ENCODE data around the gene GRK4. TPM values are rescaled to one million over a fixed set of nuclear protein-coding genes. Genes with fewer than 3 reads are reported as not detected.
A peak's percentile ranks its signal among the peaks of the same experiment; 100 is the strongest.

The GRK4 gene
- polyA plus RNA-seq, 1 experiment, result 3.7 TPM

- H3K27ac ChIP-seq (ENCODE audit: low read depth, low read length), result no peak overlapping the region
- no peak for DNase-seq (ENCODE audit: low read depth, low spot score)
- H3K9me3 ChIP-seq (ENCODE audit: control insufficient read depth, insufficient read depth, low read length), result no peaks in the 10 kb centered on the region; the same call in 1 of the 2 replicates
- no peak for TF ChIP-seq CTCF (IDR thresholded peaks at IDR 0.05; ENCODE audit: low read depth, low read length)
- POLR2A ChIA-PET, result no interaction called here
- H3K27me3 ChIP-seq (ENCODE audit: control insufficient read depth, insufficient read depth, low read length), result no peaks in the 10 kb centered on the region
- H3K4me3 ChIP-seq (ENCODE audit: low read depth, low read length), result no peak overlapping the region; the same call in 1 of the 2 replicates
- CTCF ChIA-PET, result interaction anchor here (0.8 kb wide), 1 partner anchor 169 kb away, joined by 4 read pairs; no protein-coding TSS in a partner anchor
Observed at GRCh38 chr4:2932321-2932950, 30.9 kb upstream of the GRK4 start.

- ChIA-PET CTCF (interaction anchor here (0.8 kb wide), 1 partner anchor 169 kb away, joined by 4 read pairs; no protein-coding TSS in a partner anchor), POLR2A (no interaction called here)
- Histone ChIP-seq H3K27ac (ENCODE audit: low read depth, low read length) (peak overlapping the region; percentile 2), H3K27me3 (ENCODE audit: control insufficient read depth, insufficient read depth, low read length) (no peaks in the 10 kb centered on the region), H3K9me3 (ENCODE audit: control insufficient read depth, insufficient read depth, low read length) (no peaks in the 10 kb centered on the region; the same call in 1 of the 2 replicates), H3K4me3 (ENCODE audit: low read depth, low read length) (peak overlapping the region; percentile 86)
- TF ChIP-seq CTCF (IDR thresholded peaks at IDR 0.05; ENCODE audit: low read depth, low read length), result no peak
- no peak for DNase-seq (ENCODE audit: low read depth, low spot score)
Observed at GRCh38 chr4:2932951-2933565, 30.3 kb upstream of the GRK4 start.

GRCh38 chr4:2933566-2934076 lies 29.8 kb upstream of the GRK4 start:
- H3K9me3 ChIP-seq (ENCODE audit: control insufficient read depth, insufficient read depth, low read length), result no peaks in the 10 kb centered on the region; the same call in 1 of the 2 replicates
- H3K4me3 ChIP-seq (ENCODE audit: low read depth, low read length), result peak overlapping the region; percentile 86
- H3K27me3 ChIP-seq (ENCODE audit: control insufficient read depth, insufficient read depth, low read length), result no peaks in the 10 kb centered on the region
- CTCF ChIA-PET, result no interaction called here
- no peak for DNase-seq (ENCODE audit: low read depth, low spot score)
- TF ChIP-seq CTCF (IDR thresholded peaks at IDR 0.05; ENCODE audit: low read depth, low read length), result no peak
- H3K27ac ChIP-seq (ENCODE audit: low read depth, low read length), result peak overlapping the region; percentile 31
- POLR2A ChIA-PET, result no interaction called here

- no peak for DNase-seq (ENCODE audit: low read depth, low spot score)
- POLR2A ChIA-PET, result no interaction called here
- no peak for TF ChIP-seq CTCF (IDR thresholded peaks at IDR 0.05; ENCODE audit: low read depth, low read length)
- CTCF ChIA-PET, result interaction anchor here (0.5 to 1.9 kb wide), 2 partner anchors 170 to 210 kb away, joined by 3 to 11 read pairs; no protein-coding TSS in a partner anchor
- Histone ChIP-seq H3K27ac (ENCODE audit: low read depth, low read length) (peak overlapping the region; percentile 31), H3K27me3 (ENCODE audit: control insufficient read depth, insufficient read depth, low read length) (no peaks in the 10 kb centered on the region), H3K4me3 (ENCODE audit: low read depth, low read length) (peak overlapping the region; percentile 86), H3K9me3 (ENCODE audit: control insufficient read depth, insufficient read depth, low read length) (peaks cover 1% of the 10 kb centered on the region; the same call in 1 of the 2 replicates)
Observed at GRCh38 chr4:2934077-2934812, 29.1 kb upstream of the GRK4 start.

Measured in AG04450 (cell line).